KMS-11 (cell line): ENCODE results near the gene PAM16.
"Not testable (repeated sequence)": the region's sequence is repeated elsewhere in the genome, so short reads cannot be mapped to it uniquely, and the experiment has no call there.

ENCODE experiments used
- H2AFZ ChIP-seq: fragments of 200-600 bp; sonication (generic); 2 replicates; pipeline ENCODE4 v1.6.1; 2016; ENCODE audit warnings: antibody characterized with exemption, mixed run types, low read depth
- H3K27ac ChIP-seq: fragments of 200-600 bp; sonication (generic); 2 replicates; pipeline ENCODE4 v1.6.1; 2016; ENCODE audit warnings: mild to moderate bottlenecking, mixed run types
- H3K27me3 ChIP-seq: fragments of 200-600 bp; sonication (generic); 2 replicates; pipeline ENCODE4 v1.6.1; 2017; ENCODE audit warnings: mild to moderate bottlenecking, low read depth, mixed run types, moderate library complexity; ENCODE audit not compliant: insufficient read depth
- H3K36me3 ChIP-seq: fragments of 200-600 bp; sonication (generic); 2 replicates; pipeline ENCODE4 v1.6.1; 2017; ENCODE audit warnings: mild to moderate bottlenecking, mixed run types; ENCODE audit not compliant: insufficient read depth
- H3K4me1 ChIP-seq: fragments of 200-600 bp; sonication (generic); 2 replicates; pipeline ENCODE4 v1.6.1; 2016; ENCODE audit warnings: mild to moderate bottlenecking, low read depth, mixed run types; ENCODE audit not compliant: poor library complexity, severe bottlenecking
- H3K4me2 ChIP-seq: fragments of 200-600 bp; sonication (generic); 2 replicates; pipeline ENCODE4 v1.7.0; 2016; ENCODE audit warnings: mild to moderate bottlenecking, mixed run types
- H3K4me3 ChIP-seq: fragments of 200-600 bp; sonication (generic); IDR thresholded peaks from 2 replicates; pipeline ENCODE4 v1.6.1; 2017; ENCODE audit warnings: low read depth, low read length, mixed read lengths; ENCODE audit not compliant: insufficient read depth
- H3K79me2 ChIP-seq: fragments of 200-600 bp; sonication (generic); 2 replicates; pipeline ENCODE4 v1.6.1; 2016; ENCODE audit warnings: low read depth, mixed run types; ENCODE audit not compliant: insufficient read depth
- H3K9ac ChIP-seq: fragments of 200-600 bp; sonication (generic); 2 replicates; pipeline ENCODE4 v1.6.1; 2016; ENCODE audit warnings: mild to moderate bottlenecking, mixed run types
- H4K20me1 ChIP-seq: fragments of 200-600 bp; sonication (generic); 2 replicates; pipeline ENCODE4 v1.6.1; 2016; ENCODE audit warnings: mild to moderate bottlenecking, mixed run types; ENCODE audit not compliant: insufficient read depth
- CTCF ChIP-seq: fragments of 200-600 bp; sonication (generic); conservative IDR thresholded peaks from 2 replicates; pipeline ENCODE4 v1.6.1; 2017; ENCODE audit warnings: low read depth, mild to moderate bottlenecking, antibody characterized with exemption, low read length, moderate library complexity, mixed read lengths

The PAM16 gene

DNA sequence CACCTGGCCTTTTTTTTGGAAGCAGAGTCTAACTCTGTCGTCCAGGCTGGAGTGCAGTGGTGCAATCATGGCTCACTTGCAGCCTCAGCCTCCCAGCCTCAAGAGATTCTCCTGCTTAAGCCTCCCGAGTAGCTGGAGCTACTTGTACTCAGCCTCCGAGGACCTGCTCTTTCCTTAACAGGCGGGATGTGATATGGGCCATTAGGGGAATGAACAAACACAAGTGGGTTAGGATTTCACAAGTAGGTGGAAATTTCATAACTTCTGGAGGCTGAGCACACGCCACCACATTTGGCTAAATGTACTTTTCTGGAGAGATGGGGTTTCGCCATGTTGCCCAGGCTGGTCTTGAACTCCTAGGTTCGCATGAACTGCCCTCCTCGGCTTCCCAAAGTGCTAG lies 4.1 kb downstream of the PAM16 start:
- Histone ChIP-seq H3K27me3 (no peaks in the 10 kb centered on the region), H2AFZ (no peak overlapping the region), H3K36me3 (no peaks in the 10 kb centered on the region), H3K4me1 (peaks cover 28% of the 10 kb centered on the region), H3K9ac (no peak overlapping the region), H4K20me1 (peaks cover 13% of the 10 kb centered on the region; the same call in 1 of the 2 replicates), H3K4me3 (no peak overlapping the region), H3K79me2 (peaks cover 69% of the 10 kb centered on the region), H3K27ac (no peak overlapping the region), H3K4me2 (no peak overlapping the region)
- no peak for TF ChIP-seq CTCF

- no peaks in the 10 kb centered on the region for H3K27me3 ChIP-seq
- no peak overlapping the region for H2AFZ ChIP-seq
- no peak overlapping the region for H3K4me2 ChIP-seq
- no peak overlapping the region for H3K9ac ChIP-seq
- H3K4me3 ChIP-seq = no peak overlapping the region
- H4K20me1 ChIP-seq = peaks cover 13% of the 10 kb centered on the region; the same call in 1 of the 2 replicates
- no peak overlapping the region for H3K27ac ChIP-seq
- no peak for TF ChIP-seq CTCF
- peaks cover 72% of the 10 kb centered on the region for H3K79me2 ChIP-seq
- no peaks in the 10 kb centered on the region for H3K36me3 ChIP-seq
- peaks cover 20% of the 10 kb centered on the region for H3K4me1 ChIP-seq
Measured at GRCh38 chr16:4345836-4346781, 5.0 kb downstream of the PAM16 start.

DNA sequence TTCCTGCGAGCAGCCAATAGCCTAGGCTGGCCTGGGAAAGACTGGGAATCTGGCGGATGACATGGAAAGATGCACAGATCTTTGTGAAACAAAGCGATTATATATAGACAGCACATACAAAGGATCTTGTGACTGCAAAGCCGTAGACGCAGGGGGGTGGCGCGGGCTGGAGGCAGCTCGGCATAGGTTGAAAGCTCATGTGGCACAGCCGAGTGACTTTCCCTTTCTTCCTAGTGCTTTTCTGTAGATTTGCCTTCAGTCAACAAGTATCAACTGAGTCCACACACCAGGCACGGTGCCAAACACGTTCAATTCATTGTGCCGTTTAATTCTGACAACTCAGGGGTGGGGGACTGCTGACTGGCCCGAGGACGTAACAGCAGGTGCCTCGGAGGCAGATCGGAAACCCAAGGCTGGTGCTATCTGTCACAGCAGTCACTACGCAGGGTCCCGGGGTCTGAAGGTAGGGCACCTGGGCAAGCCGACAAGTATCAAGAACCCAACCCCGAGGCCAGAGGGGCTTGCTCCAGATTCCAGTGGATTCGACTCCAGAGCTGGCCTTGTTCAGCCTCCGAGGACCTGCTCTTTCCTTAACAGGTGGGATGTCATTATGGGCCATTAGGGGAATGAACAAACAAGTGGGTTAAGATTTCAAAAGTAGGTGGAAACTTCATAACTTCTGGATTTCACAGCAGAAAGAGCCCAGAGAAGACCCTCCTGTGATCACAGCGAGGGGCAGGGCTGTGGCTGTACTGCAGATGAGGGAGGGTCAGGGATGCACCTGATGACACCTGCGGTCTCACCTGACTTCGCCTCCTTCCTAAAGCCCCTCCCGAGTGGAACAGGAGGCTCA lies 5.9 kb downstream of the PAM16 start:
- Histone ChIP-seq H3K9ac (no peak overlapping the region), H3K79me2 (peaks cover 65% of the 10 kb centered on the region), H3K4me3 (no peak overlapping the region), H4K20me1 (peaks cover 13% of the 10 kb centered on the region; the same call in 1 of the 2 replicates), H3K27ac (no peak overlapping the region), H3K36me3 (no peaks in the 10 kb centered on the region), H3K4me2 (no peak overlapping the region), H2AFZ (no peak overlapping the region), H3K27me3 (no peaks in the 10 kb centered on the region), H3K4me1 (peaks cover 20% of the 10 kb centered on the region)
- TF ChIP-seq CTCF = no peak

- H3K36me3 ChIP-seq, H2AFZ ChIP-seq, H3K9ac ChIP-seq, H3K27me3 ChIP-seq, H3K4me3 ChIP-seq, H3K27ac ChIP-seq, H3K4me2 ChIP-seq: not testable (repeated sequence)
- Histone ChIP-seq H3K4me1 (peaks cover 13% of the 10 kb centered on the region), H4K20me1 (peaks cover 13% of the 10 kb centered on the region; the same call in 1 of the 2 replicates), H3K79me2 (peaks cover 57% of the 10 kb centered on the region)
Measured at GRCh38 chr16:4344300-4344982, 6.7 kb downstream of the PAM16 start.
